DOHH2 (cell line): ENCODE results near the gene CNTNAP3.
"Not testable (repeated sequence)": the region's sequence is repeated elsewhere in the genome, so short reads cannot be mapped to it uniquely, and the experiment has no call there.

Experiments
- CTCF ChIP-seq: fragments of 200-600 bp; sonication (generic); IDR thresholded peaks from one replicate; pipeline ENCODE4 v1.5.1; 2014; ENCODE audit warnings: antibody characterized with exemption, mild to moderate bottlenecking, low read depth, low read length; ENCODE audit not compliant: poor library complexity, severe bottlenecking
- EZH2phosphoT487 ChIP-seq: fragments of 200-600 bp; sonication (generic); IDR thresholded peaks from 2 replicates; pipeline ENCODE4 v1.6.1; 2017; ENCODE audit warnings: borderline replicate concordance, mild to moderate bottlenecking, antibody characterized with exemption, low read length, moderate library complexity, mixed read lengths

- TF ChIP-seq CTCF, EZH2phosphoT487: not testable (repeated sequence)
These were observed 246.2 kb downstream of the CNTNAP3 start for GRCh38 chr9:39041774-39042173.
